Heart left ventricle (tissue), 13 donors: ENCODE results near the gene WFIKKN2.

ENCODE experiments used
- CTCF ChIP-seq, 12 donors: fragments of 200-600 bp; sonication (generic) in 4 of 12; IDR thresholded peaks; one replicate each; pipeline versions ENCODE4 v1.5.0 to v1.8.0; 2018 to 2022; ENCODE audit warnings: antibody characterized with exemption in 12 of 12, mild to moderate bottlenecking in 5 of 12
- POLR2A ChIP-seq, 2 donors: fragments of 450-650 bp; IDR thresholded peaks; one replicate each; pipeline ENCODE4 v1.6.1; 2017; ENCODE audit warnings: antibody characterized with exemption in 2 of 2, mild to moderate bottlenecking in 2 of 2, moderate library complexity in 2 of 2
- donor health status: ischemic (EF 13 %, LVEDD 7.1; RV severe dilation, severe dysfunction).
- donor health status: DM: no; HTN: yes; CAD: no.
- donor health status: DM: no; HTN: no; CAD: no.
- donor health status: ischemic (EF 25% LVEDD 6.9; RV normal size, moderate dysfunction).
- donor health status: ischemic (EF 25% LVEDD 5.7; RV mildly dilated, moderate dysfunction).
- donor health status: ischemic (EF 35%, LVEDD 5.7; RV mildly dilated, moderate dysfunction).
- donor health status: nonischemic (EF 11% LVEDD 7.7; RV severe dilation, severe dysfunction).
- donor health status: DM: yes; HTN: yes; CAD: no.
- donor health status: PGD.
- donor health status: ischemic (EF 29% LVEDD 5.4; RV normal size, mild dysfunction).
- donor health status: nonischemic (EF 23%, LVEDD 6.1; RV moderate dilation, normal function).

DNA sequence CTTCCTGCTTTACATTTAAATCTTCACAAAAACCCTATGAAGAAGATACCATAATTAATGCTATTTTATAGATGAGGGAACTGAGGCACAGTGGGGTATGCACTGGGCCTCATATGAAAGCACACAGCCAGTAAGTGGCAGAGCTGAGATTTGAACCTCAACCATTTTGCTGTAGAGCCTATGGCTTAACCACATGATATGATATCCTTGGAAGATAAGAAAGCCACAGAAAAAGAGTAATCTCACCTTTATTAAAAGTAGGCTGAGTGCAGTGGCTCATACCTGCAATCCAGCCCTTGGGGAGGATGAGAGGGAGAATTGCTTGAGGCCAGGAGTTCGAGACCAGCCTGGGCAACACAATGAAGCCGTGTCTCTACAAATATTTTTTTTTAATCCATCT, 45.8 kb downstream of the WFIKKN2 start:
- TF ChIP-seq CTCF (IDR thresholded peaks at IDR 0.05) (no peak), POLR2A (IDR thresholded peaks at IDR 0.05) (no peak)
